Urinary bladder (tissue), 4 donors: Measurements from ENCODE around the gene NKX6-1. TPM values are rescaled to one million over a fixed set of nuclear protein-coding genes. Genes with fewer than 3 reads are reported as not detected.

ENCODE experiments used
- DNase-seq: peaks from one replicate; pipeline ENCODE4 v3.0.0-alpha.2; 2015; ENCODE audit errors: extremely low spot score
- H3K27ac ChIP-seq: one replicate; pipeline ENCODE4 v1.5.1; 2013; ENCODE audit warnings: low read depth, mild to moderate bottlenecking, moderate library complexity
- H3K36me3 ChIP-seq: one replicate; pipeline ENCODE4 v1.6.1; 2013; ENCODE audit warnings: mild to moderate bottlenecking, moderate library complexity; ENCODE audit not compliant: insufficient read depth
- H3K4me1 ChIP-seq: one replicate; pipeline ENCODE4 v1.6.1; 2013; ENCODE audit warnings: mild to moderate bottlenecking, moderate library complexity; ENCODE audit not compliant: insufficient read depth
- H3K4me3 ChIP-seq: one replicate; pipeline ENCODE4 v1.5.1; 2013; ENCODE audit warnings: low read depth, low read length
- WGBS: extraction: QIAGEN DNeasy Blood & Tissue Kit; methylation state at CpG from one replicate; pipeline ENCODE4 v1.1.7; 2013; 5-methylcytosine and 5-hydroxymethylcytosine counted together
- polyA plus RNA-seq: library from polyadenylated mRNA; stranded (reverse); fragments of 200-250 nt; gene quantifications from one replicate; pipeline ENCODE4 v1.2.3, GENCODE V29; 2013
- total RNA-seq: library from RNA; depleted of rRNA; stranded (reverse); fragments of >200 nt; gene quantifications from one replicate; pipeline ENCODE4 v1.2.3, GENCODE V29; 2014
- donor health status: healthy with polysubstance abuse.
- donor health status: healthy.

The NKX6-1 gene
- total and polyA plus RNA-seq, 2 donors = 0.10 TPM; not detected in 1

DNA sequence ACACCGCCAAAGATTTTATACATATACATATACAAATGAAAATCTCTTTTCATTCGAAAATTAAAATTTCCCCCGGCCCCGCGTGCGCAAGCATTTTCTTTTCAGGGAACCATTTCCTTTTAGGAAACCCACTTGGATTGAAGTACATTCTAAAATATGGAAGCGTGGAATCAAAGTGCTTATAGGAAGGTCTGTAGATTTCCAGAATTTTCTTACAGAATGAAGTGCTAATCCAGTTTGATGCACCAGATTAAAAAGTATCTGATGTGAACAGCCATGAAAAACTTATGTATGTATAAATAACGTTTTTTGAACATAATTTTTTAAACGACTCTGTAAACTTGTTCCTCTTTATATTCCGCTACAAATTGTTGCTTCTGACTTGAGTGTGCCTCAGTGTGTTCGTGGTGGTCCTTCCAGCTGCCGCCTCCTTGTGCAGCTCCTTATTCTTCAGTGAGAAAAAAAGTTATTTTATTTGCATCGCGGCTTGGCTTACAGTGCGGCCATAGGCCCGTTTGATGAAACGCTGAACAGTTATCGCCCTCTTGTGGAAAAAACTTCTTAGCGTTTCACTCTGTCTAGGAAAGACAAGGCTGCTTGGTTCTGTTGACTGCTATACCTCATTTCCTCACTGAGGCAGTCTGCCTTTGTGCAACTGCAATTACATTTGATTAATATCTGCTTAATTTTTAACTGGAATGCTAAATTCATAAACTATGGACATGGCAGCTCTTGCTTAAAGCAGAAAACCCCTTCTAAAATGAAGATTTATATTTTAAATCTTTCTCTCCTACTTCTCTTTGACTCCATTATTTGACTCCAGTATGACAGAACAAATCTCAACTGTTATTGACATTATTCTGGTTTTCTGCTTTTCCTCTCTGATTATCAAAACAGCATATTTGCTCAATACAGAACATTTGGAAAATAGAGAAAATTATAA is 4.7 kb upstream of the NKX6-1 start:
- H3K4me3 ChIP-seq = no peak overlapping the region
- DNase-seq = no peak
- no peak overlapping the region for H3K27ac ChIP-seq
- no peaks in the 10 kb centered on the region for H3K4me1 ChIP-seq
- 8% methylated on average over 19 of the region's 19 CpGs for WGBS
- no peaks in the 10 kb centered on the region for H3K36me3 ChIP-seq

DNA sequence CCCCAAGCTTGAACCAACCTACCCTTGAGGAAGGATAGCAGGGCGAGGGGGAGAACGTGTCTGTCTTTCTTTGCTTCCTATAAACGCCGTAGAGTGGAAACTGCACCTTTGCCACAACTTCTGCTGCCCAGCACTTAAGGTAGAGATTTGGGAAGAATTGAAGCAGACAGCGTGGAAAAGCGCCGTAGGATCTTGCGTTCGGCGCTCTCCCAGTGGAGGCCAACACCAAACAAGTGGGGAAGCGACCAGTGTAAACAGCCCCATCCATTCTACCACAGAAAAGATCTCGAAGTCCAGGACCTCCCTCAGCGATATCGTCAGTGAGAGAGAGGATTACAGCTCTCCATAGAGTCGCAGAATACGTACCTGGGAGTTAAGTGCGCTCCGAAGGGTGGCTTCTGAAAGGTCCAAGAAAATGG is 3.9 kb upstream of the NKX6-1 start:
- WGBS = 10% methylated on average over 18 of the region's 18 CpGs
- Histone ChIP-seq H3K36me3 (no peaks in the 10 kb centered on the region), H3K4me3 (no peak overlapping the region), H3K27ac (no peak overlapping the region), H3K4me1 (no peaks in the 10 kb centered on the region)
- no peak for DNase-seq

DNA sequence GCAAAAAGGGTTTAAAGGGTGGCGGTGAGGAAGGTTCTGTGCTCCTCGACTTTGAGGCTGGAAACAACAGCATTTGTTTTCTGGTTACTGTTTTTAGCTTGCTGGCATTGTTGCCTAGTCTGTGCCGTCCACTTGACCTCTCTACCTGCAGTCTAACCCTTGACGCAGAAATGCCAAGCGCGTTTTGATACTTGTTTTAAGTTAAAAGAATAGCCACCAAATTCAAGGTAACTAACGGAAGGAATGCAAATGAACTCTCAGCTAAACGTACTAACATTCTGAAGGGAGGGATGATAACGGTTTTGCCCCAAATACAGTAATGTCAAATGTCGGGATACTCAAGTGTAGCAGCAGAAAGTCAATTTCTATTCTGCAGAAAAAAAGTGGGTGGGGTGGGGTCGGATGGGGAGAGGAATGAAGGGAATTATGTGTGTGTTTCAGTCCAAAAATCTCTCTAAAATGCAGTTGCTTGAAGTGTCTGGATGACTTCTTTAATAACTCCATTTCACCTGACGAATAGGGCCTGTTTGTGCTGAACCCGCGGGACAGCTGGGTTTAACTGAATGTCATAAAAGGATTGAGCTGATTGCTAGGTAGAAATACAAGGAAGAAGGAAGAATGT is 3.4 kb upstream of the NKX6-1 start:
- no peak overlapping the region for H3K4me3 ChIP-seq
- no peak overlapping the region for H3K27ac ChIP-seq
- H3K4me1 ChIP-seq = no peaks in the 10 kb centered on the region
- no peak for DNase-seq
- WGBS = 10% methylated on average over 14 of the region's 14 CpGs
- no peaks in the 10 kb centered on the region for H3K36me3 ChIP-seq

DNA sequence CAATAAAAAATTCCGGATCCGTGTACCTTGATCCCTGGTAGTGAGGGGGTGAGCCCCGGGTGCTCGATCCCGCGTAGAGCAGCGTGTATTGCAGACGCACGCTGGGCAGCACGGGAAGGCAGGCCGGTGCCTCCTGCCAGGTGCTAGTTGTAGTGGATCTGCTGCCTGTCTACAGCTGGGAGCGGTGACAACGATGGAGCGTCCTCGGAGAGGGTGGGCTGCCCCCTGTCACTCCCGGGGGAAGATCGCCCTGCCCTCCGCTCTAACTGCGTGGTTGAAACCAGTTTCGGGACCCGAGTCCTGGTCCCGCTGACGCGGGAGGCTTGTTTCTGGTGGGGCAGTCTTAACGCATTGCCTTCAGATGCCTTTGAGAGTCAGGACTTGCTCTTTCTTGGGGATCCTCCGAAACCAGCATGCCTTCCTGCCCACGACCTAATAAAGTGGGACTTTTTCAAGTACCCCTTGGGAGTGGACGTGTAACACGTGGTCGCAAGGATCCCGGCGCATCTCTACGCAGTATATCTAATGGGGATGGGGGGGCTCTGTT is 2.7 kb upstream of the NKX6-1 start:
- no peak overlapping the region for H3K4me3 ChIP-seq
- no peaks in the 10 kb centered on the region for H3K36me3 ChIP-seq
- no peak for DNase-seq
- H3K4me1 ChIP-seq = no peaks in the 10 kb centered on the region
- H3K27ac ChIP-seq = no peak overlapping the region
- 4% methylated on average over 33 of the region's 33 CpGs for WGBS

DNA sequence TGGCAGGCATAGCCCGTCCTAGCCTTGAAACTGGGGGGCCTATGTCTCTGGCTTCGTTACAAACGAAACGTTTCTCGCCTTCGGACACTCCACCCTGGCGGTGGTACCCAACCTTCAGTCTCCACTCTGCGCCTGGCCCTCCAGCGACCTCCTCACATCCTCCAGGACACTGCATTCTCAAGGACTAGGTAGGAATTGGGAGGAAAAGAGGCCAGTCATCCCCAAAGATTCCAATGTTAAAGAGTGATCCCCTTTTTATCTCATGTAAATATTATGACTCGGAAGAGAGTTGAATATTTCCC is 2.1 kb upstream of the NKX6-1 start:
- Histone ChIP-seq H3K4me1 (no peaks in the 10 kb centered on the region), H3K27ac (no peak overlapping the region), H3K4me3 (no peak overlapping the region), H3K36me3 (no peaks in the 10 kb centered on the region)
- DNase-seq = no peak
- 4% methylated on average over 10 of the region's 10 CpGs for WGBS

DNA sequence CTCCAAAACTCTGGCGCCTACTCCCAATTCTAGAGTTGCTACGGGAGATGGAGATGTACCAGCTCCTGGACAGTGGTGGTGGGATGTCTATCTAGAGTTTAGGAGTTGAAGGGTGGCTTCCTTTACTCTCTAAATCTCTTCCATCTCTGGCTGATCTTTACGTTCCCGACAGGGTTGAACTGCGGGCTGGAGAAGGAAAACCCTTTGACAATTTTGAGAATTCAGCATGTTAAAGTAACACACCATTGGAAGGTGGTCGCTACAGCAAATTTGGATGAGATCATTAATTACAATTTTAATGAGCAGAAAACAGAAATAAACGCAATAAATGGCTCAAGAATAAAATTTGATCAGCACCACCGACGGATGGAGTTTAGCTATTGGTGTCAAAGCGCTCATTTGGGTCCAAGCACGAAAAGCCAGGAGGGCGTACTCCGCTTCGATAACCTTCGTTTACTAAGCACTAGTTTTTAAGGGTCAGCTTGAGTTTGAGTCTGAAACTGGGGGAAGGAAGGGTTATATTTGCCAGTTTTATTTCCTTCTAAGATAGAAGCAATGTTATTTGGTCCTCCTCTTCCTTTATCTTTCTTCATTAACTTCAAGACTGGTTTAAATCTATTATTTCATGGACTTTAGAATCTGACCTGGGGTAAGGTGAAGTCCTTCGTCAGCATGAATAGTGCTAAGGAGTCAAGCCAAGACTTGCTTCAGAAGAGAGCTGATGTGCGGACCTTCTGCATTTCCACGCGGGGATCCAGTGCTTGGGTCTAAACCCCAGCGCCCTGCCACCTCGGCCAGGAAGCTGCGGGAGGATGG is 1.5 kb upstream of the NKX6-1 start:
- H3K4me1 ChIP-seq = no peaks in the 10 kb centered on the region

DNA sequence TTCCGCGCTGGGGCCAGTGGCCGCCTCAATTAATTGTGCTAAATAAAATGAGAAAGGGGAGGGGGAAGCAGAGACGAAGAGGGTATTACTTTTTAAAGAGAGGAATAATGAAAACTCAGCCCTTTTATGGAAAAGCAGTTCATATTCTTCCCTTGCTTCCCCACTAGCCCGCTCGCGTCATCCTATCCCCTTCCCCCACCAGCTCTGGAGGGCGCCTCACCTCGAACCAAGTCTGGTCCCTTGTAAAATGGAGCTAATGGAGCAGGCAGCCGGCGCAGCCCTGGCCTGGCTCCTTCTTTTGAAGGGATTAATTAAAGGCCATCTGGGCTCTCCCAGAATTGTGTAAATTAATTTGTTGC is 511 bp upstream of the NKX6-1 start:
- WGBS = 3% methylated on average over 11 of the region's 11 CpGs
- no peaks in the 10 kb centered on the region for H3K36me3 ChIP-seq
- no peaks in the 10 kb centered on the region for H3K4me1 ChIP-seq
- DNase-seq = no peak
- H3K4me3 ChIP-seq = no peak overlapping the region
- H3K27ac ChIP-seq = no peak overlapping the region

More for the DNA sequence above, 1.5 kb upstream of the NKX6-1 start:
- 10% methylated on average over 22 of the region's 22 CpGs for WGBS
- no peaks in the 10 kb centered on the region for H3K36me3 ChIP-seq
- no peak overlapping the region for H3K4me3 ChIP-seq
- no peak overlapping the region for H3K27ac ChIP-seq
- no peak for DNase-seq

DNA sequence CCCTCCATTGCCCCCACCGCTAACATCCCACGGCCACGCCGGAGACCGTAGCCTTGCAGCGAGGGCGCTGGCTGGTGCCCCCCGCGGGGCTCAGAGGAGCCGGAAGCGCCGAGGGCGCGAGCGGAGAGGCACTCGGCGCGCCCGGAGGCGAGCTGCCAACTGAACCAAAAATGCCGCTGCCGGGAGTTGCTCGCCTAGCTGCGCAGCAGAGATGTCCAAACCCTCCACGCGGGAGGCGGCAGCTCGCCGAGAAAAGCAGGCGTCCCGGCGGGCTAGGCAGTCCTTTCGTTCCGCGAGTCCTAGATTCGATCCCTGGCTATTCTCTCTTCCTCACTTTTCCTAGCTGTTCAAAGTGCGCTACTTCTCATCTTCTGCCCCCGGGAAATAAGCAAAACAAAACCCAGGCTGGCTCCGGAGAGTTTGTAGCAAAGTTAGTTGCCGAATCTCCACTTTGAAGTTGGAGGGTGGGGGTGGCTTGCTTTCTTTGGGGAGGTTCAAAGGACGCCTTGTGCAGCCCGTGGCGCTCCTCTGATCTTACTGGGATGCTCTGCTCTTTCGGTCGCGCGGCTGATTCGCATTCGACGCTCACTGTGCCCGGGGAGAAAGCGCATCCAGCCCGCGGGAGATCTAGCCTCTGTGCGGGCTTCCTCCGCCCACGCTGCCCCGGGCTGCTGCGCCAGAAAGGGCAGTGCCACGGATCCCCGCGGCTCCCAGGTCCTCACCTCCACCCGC is 723 bp downstream of the NKX6-1 start:
- DNase-seq = no peak
- no peaks in the 10 kb centered on the region for H3K4me1 ChIP-seq
- no peak overlapping the region for H3K27ac ChIP-seq
- peak overlapping the region; percentile 30 for H3K4me3 ChIP-seq
- WGBS = under 1% methylated on average over 63 of the region's 63 CpGs
- H3K36me3 ChIP-seq = no peaks in the 10 kb centered on the region

DNA sequence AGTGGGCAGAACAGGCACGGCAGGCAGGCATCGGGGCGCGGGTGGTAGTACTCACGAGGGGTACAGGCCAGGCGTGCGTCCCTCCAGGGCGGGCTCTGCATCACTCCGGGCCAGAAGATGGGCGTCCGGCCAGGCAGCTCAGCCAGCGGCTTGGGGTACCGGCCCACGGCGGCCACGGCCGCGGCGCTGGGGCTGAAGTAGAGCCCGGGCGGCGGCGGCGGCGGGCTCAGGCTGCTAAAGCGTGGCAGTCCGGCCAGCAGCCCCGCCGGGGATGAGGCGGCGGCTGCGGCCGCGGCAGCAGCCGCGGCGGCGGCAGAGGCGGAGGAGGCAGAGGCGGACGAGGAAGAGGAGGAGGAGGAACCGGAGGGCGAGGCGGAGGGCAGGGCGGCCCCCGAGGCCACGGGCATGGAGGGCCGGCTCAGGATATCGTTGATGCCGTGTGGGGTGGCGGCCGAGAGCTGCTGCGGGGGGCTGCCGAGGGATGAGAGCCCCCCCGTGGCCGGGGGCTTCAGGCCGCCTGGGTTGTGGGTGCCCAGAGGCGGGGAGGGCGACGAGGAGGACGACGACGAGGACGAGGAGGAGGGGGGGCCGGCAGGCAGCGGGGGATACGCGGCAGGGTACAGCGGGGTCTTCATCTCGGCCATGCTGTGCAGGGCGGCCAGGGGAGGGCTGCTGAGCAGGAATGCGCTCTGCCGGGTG is 1.4 kb downstream of the NKX6-1 start:
- no peak for DNase-seq
- H3K27ac ChIP-seq = no peak overlapping the region
- no peaks in the 10 kb centered on the region for H3K4me1 ChIP-seq
- no peaks in the 10 kb centered on the region for H3K36me3 ChIP-seq
- WGBS = 2% methylated on average over 73 of the region's 73 CpGs
- H3K4me3 ChIP-seq = peak overlapping the region; percentile 30

DNA sequence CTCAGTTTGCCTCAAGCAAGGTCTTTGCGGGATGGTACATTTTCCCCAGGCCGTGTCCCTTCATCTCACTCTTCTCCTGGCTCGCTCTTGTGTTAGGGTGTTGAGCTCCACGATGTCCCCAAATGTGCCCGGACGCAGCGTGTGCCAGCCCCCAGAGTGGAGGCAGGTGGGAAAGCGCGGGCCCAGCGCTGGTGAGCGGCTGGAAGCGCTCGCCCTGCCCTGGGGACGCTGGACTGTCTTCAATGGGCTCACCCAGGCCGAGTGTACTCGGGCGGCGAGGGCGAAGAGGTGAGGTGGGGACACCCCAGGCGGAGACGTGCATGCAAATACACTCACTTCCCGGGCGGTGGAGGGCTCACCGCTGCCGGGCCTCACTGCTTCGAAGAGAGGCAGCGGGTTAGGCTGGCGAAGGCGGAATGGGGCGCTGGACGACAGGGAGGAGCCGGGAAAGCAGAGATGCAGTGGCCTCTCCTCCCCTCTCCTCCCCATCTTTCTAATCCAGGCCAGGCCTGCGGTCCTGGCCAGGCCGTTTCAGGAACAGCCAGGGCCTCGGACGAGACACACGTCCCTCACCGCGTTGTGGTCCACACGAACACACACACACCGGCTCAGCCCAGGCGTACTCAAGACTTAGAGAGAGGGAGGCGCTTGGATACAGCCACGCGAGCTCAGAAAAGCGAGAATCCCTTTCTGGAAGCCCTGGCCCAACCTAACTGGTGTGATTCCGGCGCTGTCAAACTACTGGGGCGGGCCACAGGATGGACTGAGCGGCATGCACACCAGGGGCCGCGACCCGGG is 2.2 kb downstream of the NKX6-1 start:
- Histone ChIP-seq H3K36me3 (no peaks in the 10 kb centered on the region), H3K4me3 (peak overlapping the region; percentile 30), H3K4me1 (no peaks in the 10 kb centered on the region), H3K27ac (no peak overlapping the region)
- 14% methylated on average over 53 of the region's 53 CpGs for WGBS
- DNase-seq = no peak

DNA sequence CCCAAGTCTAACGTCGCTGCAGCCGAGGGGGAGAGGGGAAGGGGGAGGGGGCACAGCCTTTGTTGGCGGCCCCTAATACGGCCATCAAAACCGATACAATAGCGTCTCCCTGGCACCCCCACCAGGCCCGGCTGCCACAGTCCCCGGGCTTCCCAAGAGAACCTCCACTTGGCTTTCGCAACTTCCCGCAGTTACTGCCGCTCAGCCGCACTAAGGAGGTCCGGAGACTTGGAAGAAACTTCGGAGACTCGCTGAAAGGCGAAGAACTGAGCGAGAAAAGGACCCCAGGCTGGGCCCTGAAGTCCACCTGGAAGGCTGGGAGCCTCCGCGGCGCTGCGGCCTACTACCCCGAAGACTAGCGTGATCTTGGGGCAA is 2.8 kb downstream of the NKX6-1 start:
- WGBS = 15% methylated on average over 24 of the region's 24 CpGs
- no peak for DNase-seq
- Histone ChIP-seq H3K27ac (no peak overlapping the region), H3K4me3 (no peak overlapping the region), H3K36me3 (no peaks in the 10 kb centered on the region), H3K4me1 (no peaks in the 10 kb centered on the region)

DNA sequence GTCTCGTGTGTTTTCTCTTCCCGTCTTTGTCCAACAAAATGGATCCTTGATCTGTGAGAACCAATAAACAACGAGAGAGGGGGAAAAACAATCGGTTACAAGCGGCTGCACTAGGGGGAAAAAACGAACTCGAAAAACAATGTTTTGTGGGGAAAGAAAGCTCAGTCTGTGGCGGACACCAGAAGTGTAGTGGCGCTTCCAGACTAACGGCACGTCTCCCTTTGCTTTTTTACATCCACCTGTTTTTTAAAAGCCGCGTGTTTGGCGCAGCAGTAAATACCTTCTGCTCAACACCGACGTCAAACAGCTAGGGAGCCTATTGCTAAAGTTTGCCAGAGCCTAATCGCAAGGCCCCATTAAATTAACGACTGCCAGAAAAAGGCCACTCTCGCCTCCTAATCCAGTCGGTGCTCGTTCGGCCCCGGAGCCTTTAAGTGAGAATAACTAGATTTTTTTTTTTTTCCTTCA is 3.3 kb downstream of the NKX6-1 start:
- WGBS = 11% methylated on average over 23 of the region's 23 CpGs
- Histone ChIP-seq H3K27ac (no peak overlapping the region), H3K4me3 (no peak overlapping the region), H3K4me1 (no peaks in the 10 kb centered on the region), H3K36me3 (no peaks in the 10 kb centered on the region)
- DNase-seq = no peak
